CD14-positive monocyte (primary cell): ENCODE measurements around the gene AP4M1. TPM values are rescaled to one million over a fixed set of nuclear protein-coding genes. Genes with fewer than 3 reads are reported as not detected.
A peak's percentile ranks its signal among the peaks of the same experiment; 100 is the strongest.

Experiments used
- DNase-seq, 3 donors: peaks; one replicate each; pipeline ENCODE4 v3.0.0-alpha.2; 2011 to 2022
- H2AFZ ChIP-seq: 2 replicates; pipeline ENCODE4 v1.6.0; 2012; ENCODE audit warnings: mild to moderate bottlenecking, low read depth, low read length, inconsistent platforms; ENCODE audit not compliant: insufficient read depth, poor library complexity, severe bottlenecking
- H3K27ac ChIP-seq, 2 donors: 1 replicate in 1 of 2; 2 replicates in 1 of 2; pipeline ENCODE4 v1.5.1; 2012 to 2013; ENCODE audit warnings: low read length in 2 of 2, control low read depth in 1 of 2, inconsistent platforms in 1 of 2, low read depth in 1 of 2, mild to moderate bottlenecking in 1 of 2
- H3K27me3 ChIP-seq, 2 donors: one replicate each; pipeline versions ENCODE4 v1.6.0 to v1.6.1; 2011 to 2013; ENCODE audit warnings: low read length in 2 of 2; ENCODE audit not compliant: control insufficient read depth in 2 of 2, insufficient read depth in 2 of 2
- H3K36me3 ChIP-seq, 2 donors: replicated peaks in 1 of 2; 1 replicate in 1 of 2; 2 replicates in 1 of 2; pipeline versions ENCODE4 v1.5.1 to v1.6.1; 2012 to 2013; ENCODE audit warnings: low read length in 2 of 2, control low read depth in 1 of 2, inconsistent platforms in 1 of 2, mild to moderate bottlenecking in 1 of 2; ENCODE audit not compliant: insufficient read depth in 2 of 2, control insufficient read depth in 1 of 2
- H3K4me1 ChIP-seq, 2 donors: 1 replicate in 1 of 2; 2 replicates in 1 of 2; pipeline versions ENCODE4 v1.5.1 to v1.6.1; 2012 to 2013; ENCODE audit warnings: low read length in 2 of 2, control low read depth in 1 of 2, inconsistent platforms in 1 of 2, mild to moderate bottlenecking in 1 of 2, moderate library complexity in 1 of 2; ENCODE audit not compliant: insufficient read depth in 2 of 2, control insufficient read depth in 1 of 2
- H3K4me2 ChIP-seq: replicated peaks from 2 replicates; pipeline ENCODE3; 2012; ENCODE audit warnings: low read length, moderate library complexity, mild to moderate bottlenecking; ENCODE audit not compliant: poor library complexity, severe bottlenecking; ENCODE audit errors: extremely low read depth
- H3K4me3 ChIP-seq, 3 experiments: fragments of 200-600 bp in 1 of 3; sonication (generic) in 1 of 3; replicated peaks in 1 of 3; 1 replicate in 2 of 3; 2 replicates in 1 of 3; pipeline ENCODE4 v1.5.1; 2011 to 2013; ENCODE audit warnings: low read length in 3 of 3, mild to moderate bottlenecking in 3 of 3, control low read depth in 2 of 3, low read depth in 2 of 3, inconsistent platforms in 1 of 3, moderate library complexity in 1 of 3
- H3K79me2 ChIP-seq: 2 replicates; pipeline ENCODE4 v1.6.0; 2012; ENCODE audit warnings: mild to moderate bottlenecking, control low read depth, inconsistent platforms, low read length, moderate library complexity; ENCODE audit not compliant: insufficient read depth
- H3K9ac ChIP-seq: 2 replicates; pipeline ENCODE4 v1.6.0; 2017; ENCODE audit warnings: low read length, mild to moderate bottlenecking; ENCODE audit not compliant: insufficient read depth, poor library complexity, severe bottlenecking
- H3K9me3 ChIP-seq, 2 donors: replicated peaks in 1 of 2; 1 replicate in 1 of 2; 2 replicates in 1 of 2; pipeline versions ENCODE4 v1.5.1 to v1.6.1; 2012 to 2013; ENCODE audit warnings: low read length in 2 of 2, control low read depth in 1 of 2; ENCODE audit not compliant: control insufficient read depth in 1 of 2, insufficient read depth in 1 of 2
- H4K20me1 ChIP-seq: 2 replicates; pipeline ENCODE4 v1.6.0; 2012; ENCODE audit warnings: mild to moderate bottlenecking, low read length, control low read depth, moderate library complexity; ENCODE audit not compliant: insufficient read depth
- H3K27ac Mint-ChIP-seq, 7 donors: one replicate each; pipeline ENCODE4 v1.8.0; 2020; ENCODE audit warnings: mild to moderate bottlenecking in 7 of 7, mixed read lengths in 7 of 7, moderate library complexity in 6 of 7, inconsistent platforms in 2 of 7
- H3K27me3 Mint-ChIP-seq, 3 donors: one replicate each; pipeline ENCODE4 v1.8.0; 2021 to 2022; ENCODE audit warnings: low read depth in 3 of 3, mild to moderate bottlenecking in 3 of 3, mixed read lengths in 3 of 3, moderate library complexity in 3 of 3, inconsistent platforms in 1 of 3
- H3K36me3 Mint-ChIP-seq, 2 donors: one replicate each; pipeline ENCODE4 v1.8.0; 2020; ENCODE audit warnings: mixed read lengths in 2 of 2, inconsistent platforms in 1 of 2, mild to moderate bottlenecking in 1 of 2
- H3K4me1 Mint-ChIP-seq: one replicate; pipeline ENCODE4 v1.8.0; 2020; ENCODE audit warnings: mild to moderate bottlenecking, mixed read lengths
- H3K4me3 Mint-ChIP-seq, 2 donors: one replicate each; pipeline ENCODE4 v1.8.0; 2020; ENCODE audit warnings: mild to moderate bottlenecking in 2 of 2, mixed read lengths in 2 of 2, moderate library complexity in 1 of 2
- H3K9me3 Mint-ChIP-seq, 7 donors: one replicate each; pipeline ENCODE4 v1.8.0; 2020 to 2022; ENCODE audit warnings: mixed read lengths in 7 of 7, mild to moderate bottlenecking in 6 of 7, moderate library complexity in 6 of 7, inconsistent platforms in 2 of 7
- WGBS: methylation state at CpG from one replicate; pipeline ENCODE4 v1.1.5; 2013; ENCODE audit warnings: missing lambda C conversion rate; ENCODE audit not compliant: insufficient coverage; 5-methylcytosine and 5-hydroxymethylcytosine counted together
- intact Hi-C, 2 donors: fragments of 100-400 bp; cut with micrococcal nuclease; formaldehyde crosslinking; loops; one replicate each; pipeline versions ENCODE4 v1.15.0 to v1.15.1; 2023
- polyA plus RNA-seq, 3 donors: library from polyadenylated mRNA; depleted of rRNA in 1 of 3; unstranded in 2 of 3; stranded (reverse) in 1 of 3; fragments of 300-500 nt in 2 of 3; fragments of >200 nt in 1 of 3; fragmentation: Illumina TruSeq in 2 of 3; gene quantifications; 1 replicate in 2 of 3; 2 replicates in 1 of 3; pipeline ENCODE4 v1.2.3, GENCODE V29; 2012 to 2021
- TF ChIP-seq, protein P1 (sequence below): fragments of 200-600 bp; IDR thresholded peaks from one replicate; pipeline ENCODE4 v1.8.0; 2022; ENCODE audit warnings: antibody characterized with exemption, mild to moderate bottlenecking

The AP4M1 gene
- polyA plus RNA-seq, 3 donors = 10.5 to 13.1 (median 12.6) TPM

DNA sequence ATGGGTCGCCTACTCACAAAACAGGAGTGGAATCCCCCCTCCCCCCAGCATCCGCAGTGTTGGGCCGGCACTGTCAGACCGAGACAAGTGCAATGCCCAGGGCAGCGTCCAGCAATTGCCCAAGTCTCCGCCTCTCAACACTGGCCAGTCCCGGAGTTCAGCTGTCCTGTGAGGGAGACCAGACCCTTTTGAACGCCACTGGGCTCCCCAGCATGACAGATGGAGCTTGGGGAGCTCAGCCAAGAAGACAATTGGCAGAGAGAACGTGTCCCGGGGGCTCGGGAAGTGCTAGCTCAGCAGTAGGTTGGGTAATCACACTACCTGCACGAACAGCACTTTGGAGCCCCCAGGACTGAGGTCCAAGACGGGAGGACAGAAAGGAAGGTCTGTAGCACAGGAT is 7.9 kb upstream of the AP4M1 start:
- Mint-ChIP-seq H3K4me1 (peaks cover 11% of the 10 kb centered on the region), H3K9me3 (no peaks in the 10 kb centered on the region), H3K27me3 (peaks cover 0 to 1% (median 0%) of the 10 kb centered on the region in 3 donors), H3K36me3 (peaks cover 78 to 83% of the 10 kb centered on the region in 2 donors), H3K4me3 (no peak overlapping the region), H3K27ac (peak overlapping the region in 4 of 7 donors; percentile 59 to 82 (median 74))
- Histone ChIP-seq H4K20me1 (no peaks in the 10 kb centered on the region), H3K79me2 (peaks cover 29% of the 10 kb centered on the region), H3K9me3 (no peaks in the 10 kb centered on the region), H3K27me3 (no peaks in the 10 kb centered on the region), H3K27ac (no peak overlapping the region), H3K4me2 (no peak overlapping the region), H3K4me1 (peaks cover 9 to 12% of the 10 kb centered on the region in 2 donors), H3K9ac (no peak overlapping the region), H2AFZ (no peak overlapping the region), H3K36me3 (peaks cover 80 to 84% of the 10 kb centered on the region in 2 donors), H3K4me3 (no peak overlapping the region)
- DNase-seq = no peak
- TF ChIP-seq, protein P1, sequence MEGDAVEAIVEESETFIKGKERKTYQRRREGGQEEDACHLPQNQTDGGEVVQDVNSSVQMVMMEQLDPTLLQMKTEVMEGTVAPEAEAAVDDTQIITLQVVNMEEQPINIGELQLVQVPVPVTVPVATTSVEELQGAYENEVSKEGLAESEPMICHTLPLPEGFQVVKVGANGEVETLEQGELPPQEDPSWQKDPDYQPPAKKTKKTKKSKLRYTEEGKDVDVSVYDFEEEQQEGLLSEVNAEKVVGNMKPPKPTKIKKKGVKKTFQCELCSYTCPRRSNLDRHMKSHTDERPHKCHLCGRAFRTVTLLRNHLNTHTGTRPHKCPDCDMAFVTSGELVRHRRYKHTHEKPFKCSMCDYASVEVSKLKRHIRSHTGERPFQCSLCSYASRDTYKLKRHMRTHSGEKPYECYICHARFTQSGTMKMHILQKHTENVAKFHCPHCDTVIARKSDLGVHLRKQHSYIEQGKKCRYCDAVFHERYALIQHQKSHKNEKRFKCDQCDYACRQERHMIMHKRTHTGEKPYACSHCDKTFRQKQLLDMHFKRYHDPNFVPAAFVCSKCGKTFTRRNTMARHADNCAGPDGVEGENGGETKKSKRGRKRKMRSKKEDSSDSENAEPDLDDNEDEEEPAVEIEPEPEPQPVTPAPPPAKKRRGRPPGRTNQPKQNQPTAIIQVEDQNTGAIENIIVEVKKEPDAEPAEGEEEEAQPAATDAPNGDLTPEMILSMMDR = no peak
- 87% methylated on average over 9 of the region's 13 CpGs for WGBS
- intact Hi-C loops = no loop called here

DNA sequence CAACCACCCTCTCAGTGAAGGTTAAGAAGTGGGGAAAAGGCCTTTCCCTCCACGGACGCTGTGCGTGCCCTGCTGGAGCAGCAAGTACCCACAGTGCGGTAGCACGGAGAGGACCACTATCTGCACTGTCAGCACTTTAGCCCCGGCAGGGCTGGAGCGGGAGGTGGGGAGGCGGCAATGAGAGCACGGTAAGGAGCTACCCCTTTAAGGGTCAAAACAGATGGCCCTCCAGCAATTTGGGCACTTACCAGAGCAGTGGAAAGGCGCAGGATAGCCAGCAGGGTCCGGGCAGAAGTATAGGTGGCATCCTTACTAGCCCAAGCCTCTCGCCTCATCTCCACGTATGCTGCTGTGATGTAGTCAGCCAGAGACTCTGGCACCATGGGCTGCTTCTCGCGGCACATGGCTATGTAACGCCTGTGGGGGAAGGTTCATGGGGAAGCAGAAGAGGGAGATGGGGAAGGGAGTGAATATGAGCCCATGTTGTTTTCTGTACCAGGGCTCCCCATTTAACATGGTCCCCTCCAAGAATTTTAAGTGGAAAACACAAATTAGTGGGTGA is 7.4 kb upstream of the AP4M1 start:
- Histone ChIP-seq H3K79me2 (peaks cover 34% of the 10 kb centered on the region), H3K27me3 (no peaks in the 10 kb centered on the region), H3K4me2 (no peak overlapping the region), H3K27ac (no peak overlapping the region), H3K4me1 (peaks cover 7 to 8% of the 10 kb centered on the region in 2 donors), H3K9ac (no peak overlapping the region), H4K20me1 (no peaks in the 10 kb centered on the region), H3K9me3 (no peaks in the 10 kb centered on the region), H2AFZ (no peak overlapping the region), H3K4me3 (no peak overlapping the region), H3K36me3 (peaks cover 84 to 89% of the 10 kb centered on the region in 2 donors)
- intact Hi-C loops = no loop called here
- TF ChIP-seq, protein P1 = no peak
- WGBS = 96% methylated on average over 11 of the region's 16 CpGs
- Mint-ChIP-seq H3K27ac (peak overlapping the region in 3 of 7 donors; percentile 43 to 82 (median 77)), H3K27me3 (no peaks in the 10 kb centered on the region), H3K4me1 (peaks cover 12% of the 10 kb centered on the region), H3K4me3 (no peak overlapping the region), H3K9me3 (no peaks in the 10 kb centered on the region), H3K36me3 (peaks cover 83 to 88% of the 10 kb centered on the region in 2 donors)
- no peak for DNase-seq
